Sigmoid colon (tissue), 7 donors: Measurements from ENCODE around the gene MAST4. TPM values are rescaled to one million over a fixed set of nuclear protein-coding genes. Genes with fewer than 3 reads are reported as not detected.

Source experiments
- DNase-seq: peaks from one replicate; pipeline ENCODE4 v3.0.0-alpha.2; 2019
- H3K27ac ChIP-seq, 4 donors: fragments of 200-600 bp; sonication (generic); one replicate each; pipeline ENCODE4 v1.5.1; 2016 to 2019; ENCODE audit warnings: mild to moderate bottlenecking in 1 of 4
- H3K27me3 ChIP-seq, 3 donors: fragments of 200-600 bp; sonication (generic); one replicate each; pipeline ENCODE4 v1.5.1; 2019; ENCODE audit warnings: mild to moderate bottlenecking in 1 of 3
- H3K36me3 ChIP-seq, 4 donors: fragments of 200-600 bp; sonication (generic); one replicate each; pipeline ENCODE4 v1.5.1; 2016 to 2019
- H3K4me1 ChIP-seq, 4 donors: fragments of 200-600 bp; sonication (generic); one replicate each; pipeline ENCODE4 v1.5.1; 2017 to 2019
- H3K4me3 ChIP-seq, 4 donors: fragments of 200-600 bp; sonication (generic); one replicate each; pipeline ENCODE4 v1.5.1; 2017 to 2019; ENCODE audit warnings: mild to moderate bottlenecking in 2 of 4, moderate library complexity in 1 of 4
- H3K9me3 ChIP-seq, 4 donors: fragments of 200-600 bp in 3 of 4; sonication (generic) in 3 of 4; one replicate each; pipeline versions ENCODE4 v1.5.1 to v1.6.1; 2013 to 2019
- EP300 ChIP-seq, 4 donors: sonication (generic); formaldehyde crosslinking; IDR thresholded peaks; one replicate each; pipeline ENCODE4 v1.6.1; 2017; ENCODE audit warnings: antibody characterized with exemption in 4 of 4
- POLR2A ChIP-seq, 2 donors: fragments of 450-650 bp; IDR thresholded peaks; one replicate each; pipeline ENCODE4 v1.6.1; 2016; ENCODE audit warnings: antibody characterized with exemption in 2 of 2, mild to moderate bottlenecking in 2 of 2, moderate library complexity in 2 of 2
- POLR2AphosphoS5 ChIP-seq, 4 donors: sonication (generic); formaldehyde crosslinking; IDR thresholded peaks; one replicate each; pipeline ENCODE4 v1.6.1; 2017; ENCODE audit warnings: antibody characterized with exemption in 4 of 4
- WGBS, 2 donors: extraction: QIAGEN DNeasy Blood & Tissue Kit; methylation state at CpG; one replicate each; pipeline ENCODE4 v1.1.7; 2013; 5-methylcytosine and 5-hydroxymethylcytosine counted together
- intact Hi-C: fragments of 100-400 bp; cut with DNase I; formaldehyde crosslinking; loops from one replicate; pipeline ENCODE4 v1.15.1; 2023
- polyA plus RNA-seq, 3 donors: library from polyadenylated mRNA; stranded (reverse); fragments of 200-250 nt; gene quantifications; one replicate each; pipeline ENCODE4 v1.2.3, GENCODE V29; 2013
- total RNA-seq, 4 donors: library from RNA; depleted of rRNA; stranded (reverse); fragments of >200 nt; gene quantifications; one replicate each; pipeline ENCODE4 v1.1.0, GENCODE V29; 2016
- TF ChIP-seq, protein P1 (sequence below), 4 experiments: fragments of 450-650 bp in 3 of 4; fragments of 200-600 bp in 1 of 4; IDR thresholded peaks; one replicate each; pipeline ENCODE4 v1.5.1; 2016 to 2019; ENCODE audit warnings: antibody characterized with exemption in 4 of 4, mild to moderate bottlenecking in 3 of 4, moderate library complexity in 2 of 4
- donor health status: healthy with polysubstance abuse.
- donor health status: Bipolar disorder and iron deficiency.
- donor health status: healthy.

Gene MAST4
- total and polyA plus RNA-seq, 7 donors = 1.6 to 30.7 (median 15.7) TPM

- no peak overlapping the region for H3K4me3 ChIP-seq
- no peaks in the 10 kb centered on the region for H3K9me3 ChIP-seq
- TF ChIP-seq EP300 (IDR thresholded peaks at IDR 0.05) (no peak), POLR2A (IDR thresholded peaks at IDR 0.05) (no peak), POLR2AphosphoS5 (IDR thresholded peaks at IDR 0.05) (no peak)
- TF ChIP-seq, protein P1, sequence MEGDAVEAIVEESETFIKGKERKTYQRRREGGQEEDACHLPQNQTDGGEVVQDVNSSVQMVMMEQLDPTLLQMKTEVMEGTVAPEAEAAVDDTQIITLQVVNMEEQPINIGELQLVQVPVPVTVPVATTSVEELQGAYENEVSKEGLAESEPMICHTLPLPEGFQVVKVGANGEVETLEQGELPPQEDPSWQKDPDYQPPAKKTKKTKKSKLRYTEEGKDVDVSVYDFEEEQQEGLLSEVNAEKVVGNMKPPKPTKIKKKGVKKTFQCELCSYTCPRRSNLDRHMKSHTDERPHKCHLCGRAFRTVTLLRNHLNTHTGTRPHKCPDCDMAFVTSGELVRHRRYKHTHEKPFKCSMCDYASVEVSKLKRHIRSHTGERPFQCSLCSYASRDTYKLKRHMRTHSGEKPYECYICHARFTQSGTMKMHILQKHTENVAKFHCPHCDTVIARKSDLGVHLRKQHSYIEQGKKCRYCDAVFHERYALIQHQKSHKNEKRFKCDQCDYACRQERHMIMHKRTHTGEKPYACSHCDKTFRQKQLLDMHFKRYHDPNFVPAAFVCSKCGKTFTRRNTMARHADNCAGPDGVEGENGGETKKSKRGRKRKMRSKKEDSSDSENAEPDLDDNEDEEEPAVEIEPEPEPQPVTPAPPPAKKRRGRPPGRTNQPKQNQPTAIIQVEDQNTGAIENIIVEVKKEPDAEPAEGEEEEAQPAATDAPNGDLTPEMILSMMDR (IDR thresholded peaks at IDR 0.05) = no peak
- intact Hi-C loops = no loop called here
- H3K36me3 ChIP-seq = no peaks in the 10 kb centered on the region
- no peak for DNase-seq
- no peaks in the 10 kb centered on the region for H3K27me3 ChIP-seq
- H3K27ac ChIP-seq = no peak overlapping the region
- WGBS, 2 donors = 80 to 81% methylated on average over 2 of the region's 2 CpGs
- H3K4me1 ChIP-seq = peaks cover 0 to 7% (median 0%) of the 10 kb centered on the region in 4 donors
Measured at GRCh38 chr5:66969963-66970362, 373.8 kb downstream of the MAST4 start.

GRCh38 chr5:66972004-66972403 lies 375.8 kb downstream of the MAST4 start:
- Histone ChIP-seq H3K4me3 (no peak overlapping the region), H3K36me3 (no peaks in the 10 kb centered on the region), H3K27me3 (no peaks in the 10 kb centered on the region), H3K9me3 (no peaks in the 10 kb centered on the region), H3K27ac (no peak overlapping the region), H3K4me1 (peaks cover 0 to 7% (median 0%) of the 10 kb centered on the region in 4 donors)
- WGBS, 2 donors = 88 to 94% methylated on average over 2 of the region's 2 CpGs
- TF ChIP-seq POLR2A (IDR thresholded peaks at IDR 0.05) = no peak
- TF ChIP-seq POLR2AphosphoS5 (IDR thresholded peaks at IDR 0.05) = no peak
- TF ChIP-seq EP300 (IDR thresholded peaks at IDR 0.05) = no peak
- TF ChIP-seq, protein P1 (IDR thresholded peaks at IDR 0.05) = no peak
- no peak for DNase-seq
- intact Hi-C loops = no loop called here

DNA sequence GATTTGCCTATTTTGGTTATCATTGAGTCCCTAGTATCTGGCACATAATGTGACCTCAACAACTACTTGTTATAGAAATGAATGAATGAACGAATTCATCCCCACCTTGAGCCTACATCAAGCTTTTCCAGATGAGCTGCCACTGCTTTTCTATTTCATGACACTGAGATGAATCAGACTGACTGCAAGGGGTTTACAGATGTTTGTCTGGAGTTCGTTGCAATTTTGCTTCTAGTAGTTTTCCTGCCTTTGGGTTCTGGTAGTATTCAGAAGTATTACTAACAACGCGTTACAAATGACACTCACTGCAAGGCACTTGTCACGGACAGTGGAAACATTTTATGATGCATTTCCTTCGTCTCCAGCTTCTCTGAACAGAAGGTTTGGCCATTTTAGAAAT lies 378.1 kb downstream of the MAST4 start:
- no peaks in the 10 kb centered on the region for H3K36me3 ChIP-seq
- WGBS, 2 donors = 80 to 90% methylated on average over 6 of the region's 6 CpGs
- no peaks in the 10 kb centered on the region for H3K9me3 ChIP-seq
- DNase-seq = no peak
- no peak for TF ChIP-seq POLR2A (IDR thresholded peaks at IDR 0.05)
- TF ChIP-seq, protein P1 (IDR thresholded peaks at IDR 0.05) = no peak
- no peak for TF ChIP-seq EP300 (IDR thresholded peaks at IDR 0.05)
- TF ChIP-seq POLR2AphosphoS5 (IDR thresholded peaks at IDR 0.05) = no peak
- no peaks in the 10 kb centered on the region for H3K27me3 ChIP-seq
- intact Hi-C loops = no loop called here
- no peak overlapping the region for H3K27ac ChIP-seq
- H3K4me1 ChIP-seq = peaks cover 0 to 4% (median 0%) of the 10 kb centered on the region in 4 donors
- no peak overlapping the region for H3K4me3 ChIP-seq

DNA sequence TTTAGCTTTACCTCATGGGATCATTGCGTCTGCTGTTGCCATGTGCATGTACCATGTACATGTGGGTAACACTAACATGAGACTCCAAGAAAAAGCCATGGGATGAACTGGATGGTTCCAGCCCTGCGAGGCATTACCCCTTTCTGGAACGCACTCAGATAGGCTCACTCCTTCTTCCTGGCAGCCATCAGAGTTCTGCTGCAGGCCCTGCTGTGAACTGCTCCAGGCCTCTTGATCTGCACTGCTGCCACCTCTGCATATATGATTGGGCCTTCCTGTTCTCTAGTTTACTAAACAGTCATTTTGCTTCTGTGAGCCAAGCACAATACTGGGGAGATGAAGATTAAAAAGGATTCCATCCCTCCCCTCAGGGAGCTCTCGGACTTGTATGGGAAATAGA lies 379.9 kb downstream of the MAST4 start:
- Histone ChIP-seq H3K27ac (no peak overlapping the region), H3K27me3 (no peaks in the 10 kb centered on the region), H3K9me3 (no peaks in the 10 kb centered on the region), H3K36me3 (no peaks in the 10 kb centered on the region), H3K4me3 (no peak overlapping the region), H3K4me1 (peaks cover 0 to 10% (median under 1%) of the 10 kb centered on the region in 4 donors)
- TF ChIP-seq POLR2A (IDR thresholded peaks at IDR 0.05) (no peak), POLR2AphosphoS5 (IDR thresholded peaks at IDR 0.05) (no peak)
- no peak for DNase-seq
- WGBS, 2 donors = 86 to 98% methylated on average over 4 of the region's 4 CpGs
- intact Hi-C loops = no loop called here

GRCh38 chr5:66979738-66980137 lies 383.5 kb downstream of the MAST4 start:
- WGBS, 2 donors = 79 to 83% methylated on average over 3 of the region's 3 CpGs
- H3K36me3 ChIP-seq = no peaks in the 10 kb centered on the region
- no peak overlapping the region for H3K4me3 ChIP-seq
- no peak for TF ChIP-seq EP300 (IDR thresholded peaks at IDR 0.05)
- TF ChIP-seq, protein P1 (IDR thresholded peaks at IDR 0.05) = no peak
- TF ChIP-seq POLR2AphosphoS5 (IDR thresholded peaks at IDR 0.05) = no peak
- no peak for TF ChIP-seq POLR2A (IDR thresholded peaks at IDR 0.05)
- H3K27ac ChIP-seq = no peak overlapping the region
- no peak for DNase-seq
- no peaks in the 10 kb centered on the region for H3K9me3 ChIP-seq
- no peaks in the 10 kb centered on the region for H3K27me3 ChIP-seq
- peaks cover 0 to 23% (median 8%) of the 10 kb centered on the region in 4 donors for H3K4me1 ChIP-seq
- intact Hi-C loops = loop anchor here (10.0 kb wide), 1 partner anchor 165 kb away; no protein-coding TSS in a partner anchor
